ENCODE measurements around the gene ST6GALNAC3. TPM values are rescaled to one million over a fixed set of nuclear protein-coding genes. Genes with fewer than 3 reads are reported as not detected.

ST6GALNAC3 gene
- total RNA-seq, 1 donor from 2014 or later: 62.3 TPM

- Mint-ChIP-seq H3K27me3 (ENCODE audit: low read depth) (no peaks in the 10 kb centered on the region), H3K9me3 (no peaks in the 10 kb centered on the region), H3K4me1 (peaks cover 2% of the 10 kb centered on the region), H3K4me3 (no peak overlapping the region), H3K36me3 (peaks cover 13% of the 10 kb centered on the region), H3K27ac (no peak overlapping the region)
- DNase-seq (ENCODE audit: low spot score in 2 of 2, unreplicated experiment in 2 of 2): no peak
- no peak for TF ChIP-seq CTCF (IDR thresholded peaks at IDR 0.05; ENCODE audit: unreplicated experiment)
Observed at GRCh38 chr1:76627498-76627897, 553.0 kb downstream of the ST6GALNAC3 start.

GRCh38 chr1:76627901-76628300, 553.4 kb downstream of the ST6GALNAC3 start:
- Mint-ChIP-seq H3K4me1 (no peaks in the 10 kb centered on the region), H3K36me3 (peaks cover 13% of the 10 kb centered on the region), H3K27ac (no peak overlapping the region), H3K9me3 (no peaks in the 10 kb centered on the region), H3K27me3 (ENCODE audit: low read depth) (no peaks in the 10 kb centered on the region), H3K4me3 (no peak overlapping the region)
- no peak for DNase-seq (ENCODE audit: low spot score in 2 of 2, unreplicated experiment in 2 of 2)
- no peak for TF ChIP-seq CTCF (IDR thresholded peaks at IDR 0.05; ENCODE audit: unreplicated experiment)

GRCh38 chr1:76632136-76632535, 557.6 kb downstream of the ST6GALNAC3 start:
- no peak overlapping the region for H3K4me3 Mint-ChIP-seq
- H3K27me3 Mint-ChIP-seq (ENCODE audit: low read depth): no peaks in the 10 kb centered on the region
- no peak for TF ChIP-seq CTCF (IDR thresholded peaks at IDR 0.05; ENCODE audit: unreplicated experiment)
- peaks cover 7% of the 10 kb centered on the region for H3K9me3 Mint-ChIP-seq
- H3K27ac Mint-ChIP-seq: no peak overlapping the region
- H3K36me3 Mint-ChIP-seq: peaks cover 23% of the 10 kb centered on the region
- H3K4me1 Mint-ChIP-seq: no peaks in the 10 kb centered on the region
- DNase-seq (ENCODE audit: low spot score in 2 of 2, unreplicated experiment in 2 of 2): no peak

- no peaks in the 10 kb centered on the region for H3K27me3 Mint-ChIP-seq (ENCODE audit: low read depth)
- TF ChIP-seq CTCF (IDR thresholded peaks at IDR 0.05; ENCODE audit: unreplicated experiment): no peak
- H3K9me3 Mint-ChIP-seq: peaks cover 7% of the 10 kb centered on the region
- peaks cover 2% of the 10 kb centered on the region for H3K4me1 Mint-ChIP-seq
- H3K36me3 Mint-ChIP-seq: peaks cover 10% of the 10 kb centered on the region
- no peak for DNase-seq (ENCODE audit: low spot score in 2 of 2, unreplicated experiment in 2 of 2)
- no peak overlapping the region for H3K4me3 Mint-ChIP-seq
- H3K27ac Mint-ChIP-seq: no peak overlapping the region
Observed at GRCh38 chr1:76635784-76636183, 561.2 kb downstream of the ST6GALNAC3 start.

GRCh38 chr1:76639181-76639580, 564.6 kb downstream of the ST6GALNAC3 start:
- TF ChIP-seq CTCF (IDR thresholded peaks at IDR 0.05; ENCODE audit: unreplicated experiment): no peak
- Mint-ChIP-seq H3K4me1 (peaks cover 2% of the 10 kb centered on the region), H3K27ac (no peak overlapping the region), H3K36me3 (peaks cover 11% of the 10 kb centered on the region), H3K4me3 (no peak overlapping the region), H3K9me3 (peaks cover 25% of the 10 kb centered on the region), H3K27me3 (ENCODE audit: low read depth) (no peaks in the 10 kb centered on the region)
- DNase-seq (ENCODE audit: low spot score in 2 of 2, unreplicated experiment in 2 of 2): no peak

GRCh38 chr1:76640092-76640491, 565.5 kb downstream of the ST6GALNAC3 start:
- peaks cover 25% of the 10 kb centered on the region for H3K9me3 Mint-ChIP-seq
- H3K27ac Mint-ChIP-seq: no peak overlapping the region

More at GRCh38 chr1:76640092-76640491, 565.5 kb downstream of the ST6GALNAC3 start:
- TF ChIP-seq CTCF (IDR thresholded peaks at IDR 0.05; ENCODE audit: unreplicated experiment): no peak
- H3K4me1 Mint-ChIP-seq: peaks cover 2% of the 10 kb centered on the region
- DNase-seq (ENCODE audit: low spot score in 2 of 2, unreplicated experiment in 2 of 2): no peak
- no peak overlapping the region for H3K4me3 Mint-ChIP-seq
- H3K36me3 Mint-ChIP-seq: peaks cover 10% of the 10 kb centered on the region
- H3K27me3 Mint-ChIP-seq (ENCODE audit: low read depth): no peaks in the 10 kb centered on the region

Data from mesothelial cell of epicardium (in vitro differentiated cells).